NT2/D1 (cell line): ENCODE data around the gene TNFSF11.

Experiments used
- SUZ12 ChIP-seq: IDR thresholded peaks from 2 replicates; pipeline ENCODE4 v1.6.1; 2011; ENCODE audit not compliant: insufficient read length, insufficient read depth; ENCODE audit errors: extremely low read depth
- YY1 ChIP-seq: IDR thresholded peaks from 2 replicates; pipeline ENCODE4 v1.6.1; 2011; ENCODE audit not compliant: insufficient read length, insufficient read depth

- TF ChIP-seq YY1 (no peak), SUZ12 (no peak)
Measured at GRCh38 chr13:42625611-42626010, 51.7 kb downstream of the TNFSF11 start.
